DMS79 (cell line): ENCODE measurements around the gene SCFD2.
A peak's percentile ranks its signal among the peaks of the same experiment; 100 is the strongest.
"Not testable (repeated sequence)": the region's sequence is repeated elsewhere in the genome, so short reads cannot be mapped to it uniquely, and the experiment has no call there.

Source experiments
- DNase-seq: peaks from one replicate; lab custom pipeline; 2025; lab: John Stamatoyannopoulos, UW

SCFD2 gene

GRCh38 chr4:53139256-53139655 lies 226.6 kb downstream of the SCFD2 start:
- DNase-seq = not testable (repeated sequence)

DNA sequence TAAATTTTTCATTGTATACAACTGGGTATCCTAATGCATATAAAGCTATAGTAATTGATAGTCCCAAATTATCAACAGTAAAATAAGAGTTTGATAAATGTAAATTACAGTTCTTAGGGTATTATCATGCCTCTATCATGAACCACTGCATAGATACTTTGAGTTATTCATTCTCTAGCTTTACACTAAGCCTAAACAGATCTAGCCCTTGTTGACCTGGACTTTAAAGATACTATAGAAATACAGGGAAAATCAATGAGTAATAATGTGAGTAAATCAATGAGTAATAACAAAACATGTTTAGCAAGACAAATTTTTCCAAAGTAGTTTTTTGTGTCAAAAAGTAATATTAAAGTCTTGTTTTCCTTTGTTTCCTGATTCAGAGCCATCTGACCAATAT lies 228.4 kb downstream of the SCFD2 start:
- DNase-seq = no peak

- DNase-seq = no peak
These were observed 228.9 kb downstream of the SCFD2 start for GRCh38 chr4:53136954-53137353.

GRCh38 chr4:53132132-53132891 lies 233.5 kb downstream of the SCFD2 start:
- no peak for DNase-seq

DNA sequence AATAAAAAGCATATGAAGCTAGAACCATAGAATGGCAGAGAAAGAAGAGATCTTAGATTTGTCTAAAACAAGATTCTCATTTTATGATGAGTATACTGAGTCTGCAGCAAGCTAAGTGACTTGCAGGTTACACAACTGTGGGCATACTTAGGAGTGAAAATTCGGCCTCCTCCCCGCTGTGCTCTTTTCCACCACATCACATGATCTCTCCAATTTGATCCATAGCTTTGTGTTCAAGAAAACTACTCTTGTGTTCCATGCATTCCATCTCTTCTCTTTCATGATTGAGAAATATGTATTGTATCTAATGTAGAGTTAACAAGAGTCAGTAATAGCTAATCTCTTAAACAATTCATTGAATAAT lies 234.3 kb downstream of the SCFD2 start:
- no peak for DNase-seq

- DNase-seq = no peak
These were observed 234.8 kb downstream of the SCFD2 start for GRCh38 chr4:53130896-53131561.

- peak; percentile 11 for DNase-seq
These were observed 237.0 kb downstream of the SCFD2 start for GRCh38 chr4:53128706-53129357.

- DNase-seq = no peak
These were observed 237.6 kb downstream of the SCFD2 start for GRCh38 chr4:53128231-53128630.

DNA sequence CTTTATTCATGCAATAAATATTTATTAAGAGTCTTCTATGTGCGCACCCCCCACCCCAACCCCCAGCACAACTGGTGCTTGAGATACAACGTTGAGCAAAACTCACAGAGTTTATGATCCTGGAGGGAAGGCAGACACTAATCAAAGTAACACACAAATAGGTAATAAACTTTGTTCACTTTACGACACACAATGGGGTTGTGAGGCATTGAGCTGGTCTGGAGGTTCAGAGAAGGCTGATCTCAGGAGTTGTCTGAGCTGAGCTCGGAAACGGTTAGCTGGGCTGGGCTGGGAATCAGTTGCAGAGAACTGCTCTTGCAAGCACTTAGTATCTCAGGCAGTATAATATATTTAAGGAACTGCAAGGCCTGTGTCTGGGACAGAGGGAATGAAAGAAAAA lies 238.5 kb downstream of the SCFD2 start:
- no peak for DNase-seq

DNA sequence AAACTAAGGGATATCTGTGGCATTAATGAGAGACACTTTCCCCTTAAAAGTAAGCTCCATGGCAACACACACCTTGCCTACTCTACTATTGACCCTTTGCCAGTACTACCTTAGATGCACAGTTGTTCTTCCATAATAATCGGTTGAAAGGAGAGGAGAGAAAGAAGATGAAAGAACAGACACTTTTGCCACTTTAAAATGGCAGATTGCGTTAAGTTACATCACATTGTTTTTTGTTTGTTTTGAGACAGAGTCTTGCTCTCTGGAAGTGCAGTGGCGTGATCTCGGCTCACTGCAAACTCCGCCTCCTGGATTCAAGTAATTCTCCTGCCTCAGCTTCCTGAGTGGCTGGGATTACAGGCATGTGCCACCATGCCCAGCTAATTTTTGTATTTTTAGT lies 239.8 kb downstream of the SCFD2 start:
- no peak for DNase-seq

DNA sequence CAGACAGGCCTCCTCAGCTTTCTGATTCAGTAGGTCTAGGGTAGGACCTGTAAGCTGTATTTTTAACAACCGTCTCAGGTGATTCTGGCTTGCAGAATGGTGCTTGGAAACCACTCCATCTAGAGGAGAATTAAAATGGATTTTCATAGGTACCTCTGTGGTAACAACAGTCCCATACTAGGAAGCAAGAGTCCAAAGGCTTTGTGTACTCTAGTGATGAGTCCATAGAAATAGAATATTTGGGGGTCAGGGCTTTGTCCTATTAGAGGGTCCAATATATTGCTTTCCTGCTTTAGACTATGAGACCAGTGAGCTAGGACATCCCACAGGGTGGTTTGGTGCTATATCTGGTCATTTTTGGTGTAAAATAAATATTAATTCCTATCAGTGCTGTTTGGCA lies 242.0 kb downstream of the SCFD2 start:
- no peak for DNase-seq

- DNase-seq = no peak
These were observed 242.7 kb downstream of the SCFD2 start for GRCh38 chr4:53123171-53123570.

GRCh38 chr4:53122280-53123116 lies 243.4 kb downstream of the SCFD2 start:
- DNase-seq = no peak

DNA sequence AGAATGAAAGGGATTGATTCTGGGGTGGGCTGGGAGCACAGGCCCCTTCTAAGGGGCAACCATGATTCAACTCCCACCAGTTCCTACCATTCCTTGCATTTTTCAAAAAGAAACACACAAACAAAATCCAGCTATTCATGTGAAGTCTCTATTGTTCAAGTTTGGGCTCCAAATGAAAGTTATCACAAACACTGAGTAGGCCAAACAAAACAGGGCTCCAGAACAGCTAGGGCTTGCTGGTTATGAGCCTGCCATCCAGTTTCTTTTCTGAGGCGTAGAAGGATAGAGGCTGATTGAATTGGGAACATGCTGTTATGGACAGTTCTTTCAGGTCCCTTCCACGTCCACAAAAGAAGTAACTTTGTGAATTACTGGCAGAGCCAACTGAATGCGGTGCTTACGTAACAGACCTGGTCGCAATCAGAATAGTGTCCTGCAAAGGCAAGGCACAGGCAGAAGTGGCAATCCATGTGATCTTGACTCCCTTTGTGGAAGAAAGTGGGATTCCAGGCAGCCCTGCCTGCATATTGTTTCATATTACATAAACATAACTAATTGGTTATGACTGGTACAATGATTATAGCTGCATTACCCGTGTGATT lies 244.5 kb downstream of the SCFD2 start:
- no peak for DNase-seq

GRCh38 chr4:53120778-53121177 lies 245.1 kb downstream of the SCFD2 start:
- no peak for DNase-seq

DNA sequence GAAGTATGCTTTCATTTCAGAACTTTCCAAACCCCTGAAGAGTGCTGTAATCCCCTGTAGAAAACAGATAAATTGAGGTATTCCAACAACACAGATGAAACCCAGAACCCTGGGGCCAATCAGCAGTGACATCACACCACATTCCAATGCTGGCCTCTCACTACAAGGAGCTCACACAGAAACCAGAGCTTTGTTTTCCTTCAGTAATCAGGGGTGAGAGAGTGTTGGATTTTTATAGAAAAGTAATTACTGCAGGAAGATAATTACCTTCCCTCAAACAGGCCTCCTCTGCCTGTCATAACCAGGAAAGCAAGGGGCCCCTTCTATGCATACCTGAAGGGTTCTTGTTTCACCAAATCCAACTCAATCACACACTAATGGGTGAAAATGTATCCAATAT lies 246.2 kb downstream of the SCFD2 start:
- DNase-seq = no peak

- DNase-seq = no peak
These were observed 247.2 kb downstream of the SCFD2 start for GRCh38 chr4:53118676-53119075.

DNA sequence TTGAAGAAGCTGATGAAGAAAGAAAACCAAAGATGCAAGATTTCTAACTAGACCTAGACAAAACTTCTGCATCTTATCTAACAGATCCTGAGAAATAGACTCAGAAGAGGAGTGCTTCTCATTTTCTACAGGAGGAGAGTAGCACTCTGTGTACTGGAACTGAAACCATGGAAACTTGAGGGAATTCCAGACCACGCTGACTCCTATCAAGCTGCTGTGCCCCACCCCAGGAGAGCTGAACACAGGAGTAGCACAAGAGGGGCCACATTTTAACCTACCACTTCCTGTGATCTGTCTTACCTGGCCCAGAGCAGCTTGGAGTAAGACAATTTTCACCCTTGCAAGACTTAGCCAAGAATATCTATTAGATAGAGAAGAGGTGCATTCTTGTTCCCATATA lies 248.9 kb downstream of the SCFD2 start:
- no peak for DNase-seq

DNA sequence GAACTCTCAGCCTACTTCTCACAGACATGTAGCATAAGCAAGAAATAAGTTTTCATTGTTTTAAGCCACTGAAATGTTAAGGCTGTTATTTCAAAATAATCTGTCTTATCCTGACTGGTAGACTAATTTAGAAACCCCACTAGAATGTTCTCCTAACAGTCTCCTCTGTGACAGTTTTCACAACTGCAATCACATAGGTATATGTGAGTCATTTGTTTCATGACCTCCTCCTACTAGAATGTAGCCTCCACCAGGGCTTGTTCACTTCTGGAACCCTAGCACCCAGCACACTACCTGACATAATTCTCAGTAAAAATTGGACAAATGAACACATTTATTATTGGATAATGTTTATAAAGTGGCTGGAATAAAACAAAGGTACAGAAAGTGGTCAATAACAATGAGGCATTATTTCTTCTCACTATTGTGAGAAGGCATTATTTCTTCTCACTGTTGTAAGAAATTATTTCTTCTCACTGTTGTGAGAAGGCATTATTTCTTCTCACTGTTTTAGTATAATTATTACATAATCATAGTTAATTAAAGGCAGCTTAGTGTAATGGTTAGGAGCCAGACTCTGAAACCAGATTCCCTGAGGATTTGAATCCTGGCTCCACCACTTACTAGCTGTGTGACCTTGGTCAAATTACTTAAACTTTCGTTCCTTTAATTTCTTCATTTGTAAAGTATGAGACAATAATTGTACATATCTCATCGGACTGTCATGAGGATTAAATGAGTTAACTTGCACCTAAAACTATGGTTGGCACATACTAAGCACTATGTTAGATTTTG lies 252.2 kb downstream of the SCFD2 start:
- DNase-seq = no peak

- no peak for DNase-seq
These were observed 260.5 kb downstream of the SCFD2 start for GRCh38 chr4:53105313-53105712.

DNA sequence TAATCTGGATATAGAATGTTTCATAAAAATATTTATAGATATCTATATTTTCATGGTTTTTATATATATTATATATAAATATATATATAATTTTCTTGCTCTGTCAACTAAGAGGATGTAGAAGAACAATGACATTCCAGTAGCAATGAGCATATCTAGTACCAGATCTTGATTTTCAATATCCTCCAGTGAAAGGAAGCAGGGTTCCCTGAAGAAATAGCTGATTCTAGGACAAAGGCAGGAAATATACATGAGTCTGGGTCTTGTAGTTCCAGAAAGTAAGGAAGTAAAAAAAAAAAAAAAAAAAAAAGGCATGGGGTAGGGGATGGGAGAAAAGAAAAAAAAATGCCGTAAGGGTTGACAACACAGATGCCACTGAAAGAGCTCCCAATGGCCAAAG lies 262.4 kb downstream of the SCFD2 start:
- no peak for DNase-seq
